ENCODE data around the gene OR9Q2. TPM values are rescaled to one million over a fixed set of nuclear protein-coding genes. Genes with fewer than 3 reads are reported as not detected.

Gene OR9Q2
- not detected for total RNA-seq

GRCh38 chr11:58188770-58189169 is at the start of gene OR9Q2:
OR9Q2 (plus strand) TSS chr11:58189070; CDS start chr11:58190491, 1,421 bp downstream.

GRCh38 chr11:58204042-58204441 is 15.2 kb downstream of the OR9Q2 start, which contains the start of gene OR1S2:
OR1S2 (minus strand) TSS chr11:58204142; CDS start chr11:58204142, 0 bp downstream.

GRCh38 chr11:58212420-58212819 is 23.6 kb downstream of the OR9Q2 start, which contains the start of gene OR1S1:
OR1S1 (plus strand) TSS chr11:58212720.

Other genes with a start within 250 kb of the OR9Q2 start
- gene OR9Q1, start 165.2 kb upstream of the OR9Q2 start, total RNA-seq = not detected
- gene OR6Q1, start 158.1 kb upstream of the OR9Q2 start, total RNA-seq = not detected
- not detected for gene OR9I1, start 63.5 kb upstream of the OR9Q2 start, total RNA-seq
- not detected for gene OR1S2, start 15.1 kb downstream of the OR9Q2 start, total RNA-seq
- gene OR1S1, start 23.6 kb downstream of the OR9Q2 start, total RNA-seq = not detected
- not detected for gene OR10Q1, start 39.8 kb downstream of the OR9Q2 start, total RNA-seq
- gene OR10W1, start 79.2 kb downstream of the OR9Q2 start, total RNA-seq = not detected
- gene OR5B17, start 170.0 kb downstream of the OR9Q2 start, total RNA-seq = not detected
- gene OR5B3, start 217.8 kb downstream of the OR9Q2 start, total RNA-seq = not detected
- gene OR5B2, start 239.1 kb downstream of the OR9Q2 start, total RNA-seq = not detected

Measured in metanephros (tissue), 1 donor.